HG03575 (cell line): ENCODE data around the gene GTF3C4.

Experiments
- ATAC-seq: cut with Tn5 transposase; IDR thresholded peaks from one replicate; pipeline ENCODE4 v1.9.1; 2021; ENCODE audit not compliant: unreplicated experiment, insufficient number of reproducible peaks, low FRiP score; ENCODE audit errors: extremely low read depth

Gene GTF3C4

GRCh38 chr9:132725306-132725705, 55.0 kb downstream of the GTF3C4 start:
- ATAC-seq, result no peak

GRCh38 chr9:132726576-132727130, 56.4 kb downstream of the GTF3C4 start:
- no peak for ATAC-seq

GRCh38 chr9:132728071-132728470, 57.8 kb downstream of the GTF3C4 start:
- no peak for ATAC-seq

- no peak for ATAC-seq
Measured at GRCh38 chr9:132728497-132728896, 58.2 kb downstream of the GTF3C4 start.

DNA sequence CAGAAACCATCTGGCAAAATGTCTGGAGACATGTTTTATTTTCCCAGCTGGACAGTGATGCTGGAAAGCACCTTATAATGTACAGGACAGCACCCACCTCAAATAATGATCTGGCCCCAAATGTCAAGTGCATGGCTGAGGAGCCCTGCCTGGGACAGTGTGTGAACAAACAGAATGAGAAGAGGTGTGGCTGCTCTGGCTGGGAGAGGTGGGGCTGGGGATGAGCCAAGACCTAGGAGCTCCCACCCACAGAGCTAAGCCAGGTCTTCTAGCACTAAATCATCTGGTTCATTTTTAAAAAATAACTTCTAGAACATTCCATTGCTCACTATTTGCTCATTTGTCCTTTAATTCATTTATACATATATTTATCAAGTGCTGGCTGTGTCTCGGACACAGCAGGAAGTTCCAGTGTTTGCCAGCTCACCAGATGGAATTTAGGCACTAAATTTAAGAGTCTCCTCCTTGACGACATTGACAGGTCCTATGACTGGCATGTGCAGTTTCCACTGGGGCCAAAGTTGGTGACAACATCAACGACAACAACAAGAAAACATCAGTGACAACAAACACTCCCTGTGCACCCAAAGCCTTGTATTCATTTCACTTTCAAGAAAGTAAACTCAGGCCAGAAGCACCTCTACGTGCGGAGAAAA, 59.1 kb downstream of the GTF3C4 start:
- ATAC-seq, result no peak

- ATAC-seq, result no peak
Measured at GRCh38 chr9:132730054-132731033, 60.1 kb downstream of the GTF3C4 start.

DNA sequence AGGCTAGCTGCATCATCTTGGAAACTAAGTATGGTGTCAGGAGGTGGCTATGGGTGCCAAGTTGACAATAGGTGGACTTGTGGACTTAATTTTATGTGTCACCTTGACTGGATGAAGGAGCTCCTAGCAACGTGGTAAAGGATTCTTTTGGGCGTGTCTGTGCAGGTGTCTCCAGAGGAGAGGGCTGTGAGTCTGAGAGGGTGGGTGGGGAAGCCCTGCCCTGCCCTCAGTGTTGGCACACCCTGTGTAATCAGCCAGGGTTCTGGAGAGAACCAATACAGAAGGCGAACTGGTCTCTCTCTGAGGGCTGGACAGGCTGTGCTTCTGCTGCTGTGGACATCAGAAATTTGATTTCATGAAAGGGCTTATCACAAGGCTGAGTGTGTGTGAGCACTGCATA, 61.0 kb downstream of the GTF3C4 start:
- no peak for ATAC-seq

GRCh38 chr9:132732326-132733259, 62.3 kb downstream of the GTF3C4 start:
- no peak for ATAC-seq

DNA sequence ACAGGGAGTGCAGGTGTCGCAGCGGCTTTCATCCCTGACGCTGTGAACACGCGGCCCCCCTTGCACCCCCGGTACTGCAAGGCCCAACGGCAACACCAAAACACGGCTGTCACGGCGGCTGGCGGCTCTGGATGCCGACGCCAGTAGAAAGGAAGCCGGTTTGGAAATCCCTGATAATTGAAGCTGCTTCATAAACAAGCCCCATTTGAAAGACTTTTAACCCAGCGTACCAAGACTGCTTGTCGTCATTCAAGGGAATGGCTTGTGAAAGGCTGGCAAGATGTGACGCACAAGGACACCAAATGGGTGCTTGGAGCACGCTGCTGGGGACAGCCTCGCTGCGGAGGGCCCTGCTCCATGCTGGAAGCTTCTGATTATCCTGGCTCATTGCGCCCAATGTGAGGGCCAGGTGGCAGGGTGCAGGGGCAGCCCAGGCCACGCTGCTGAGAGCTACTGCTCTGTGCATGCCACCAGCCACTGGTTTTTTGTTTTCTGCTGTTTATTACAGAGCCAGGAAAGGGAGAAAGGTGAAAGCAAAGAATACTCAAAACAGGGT, 63.1 kb downstream of the GTF3C4 start:
- no peak for ATAC-seq

- ATAC-seq, result no peak
Measured at GRCh38 chr9:132739710-132740310, 69.5 kb downstream of the GTF3C4 start.

GRCh38 chr9:132740526-132741309, 70.5 kb downstream of the GTF3C4 start:
- no peak for ATAC-seq

GRCh38 chr9:132742821-132743311, 72.6 kb downstream of the GTF3C4 start:
- no peak for ATAC-seq

GRCh38 chr9:132743931-132744479, 73.7 kb downstream of the GTF3C4 start:
- ATAC-seq, result no peak
